ENCODE measurements around the gene S1PR3.

The S1PR3 gene

GRCh38 chr9:88957526-88957925 lies 33.7 kb upstream of the S1PR3 start:
- peaks cover 6% of the 10 kb centered on the region for H3K4me1 Mint-ChIP-seq (ENCODE audit: low read depth)
- no peak overlapping the region for H3K27ac Mint-ChIP-seq
- H3K36me3 Mint-ChIP-seq (ENCODE audit: low read depth), result no peaks in the 10 kb centered on the region
- H3K27me3 Mint-ChIP-seq, result peaks cover 38% of the 10 kb centered on the region
- no peak overlapping the region for H3K4me3 Mint-ChIP-seq
- no peaks in the 10 kb centered on the region for H3K9me3 Mint-ChIP-seq

- Mint-ChIP-seq H3K36me3 (ENCODE audit: low read depth) (no peaks in the 10 kb centered on the region), H3K9me3 (no peaks in the 10 kb centered on the region), H3K27me3 (peaks cover 29% of the 10 kb centered on the region), H3K4me3 (no peak overlapping the region), H3K4me1 (ENCODE audit: low read depth) (no peaks in the 10 kb centered on the region), H3K27ac (no peak overlapping the region)
These were observed 31.4 kb upstream of the S1PR3 start for GRCh38 chr9:88959727-88960469.

- Mint-ChIP-seq H3K9me3 (no peaks in the 10 kb centered on the region), H3K27me3 (peaks cover 23% of the 10 kb centered on the region), H3K4me3 (no peak overlapping the region), H3K4me1 (ENCODE audit: low read depth) (no peaks in the 10 kb centered on the region), H3K27ac (no peak overlapping the region), H3K36me3 (ENCODE audit: low read depth) (no peaks in the 10 kb centered on the region)
These were observed 30.6 kb upstream of the S1PR3 start for GRCh38 chr9:88960632-88961031.

GRCh38 chr9:88965473-88965872 lies 25.8 kb upstream of the S1PR3 start:
- Mint-ChIP-seq H3K4me1 (ENCODE audit: low read depth) (no peaks in the 10 kb centered on the region), H3K36me3 (ENCODE audit: low read depth) (no peaks in the 10 kb centered on the region), H3K27me3 (peaks cover 14% of the 10 kb centered on the region), H3K27ac (no peak overlapping the region), H3K4me3 (no peak overlapping the region), H3K9me3 (no peaks in the 10 kb centered on the region)

GRCh38 chr9:88966894-88967676 lies 24.2 kb upstream of the S1PR3 start:
- Mint-ChIP-seq H3K9me3 (no peaks in the 10 kb centered on the region), H3K27ac (no peak overlapping the region), H3K36me3 (ENCODE audit: low read depth) (no peaks in the 10 kb centered on the region), H3K27me3 (peaks cover 5% of the 10 kb centered on the region), H3K4me3 (no peak overlapping the region), H3K4me1 (ENCODE audit: low read depth) (no peaks in the 10 kb centered on the region)

GRCh38 chr9:88968799-88969198 lies 22.5 kb upstream of the S1PR3 start:
- no peaks in the 10 kb centered on the region for H3K9me3 Mint-ChIP-seq
- H3K4me3 Mint-ChIP-seq, result no peak overlapping the region
- H3K36me3 Mint-ChIP-seq (ENCODE audit: low read depth), result no peaks in the 10 kb centered on the region
- H3K4me1 Mint-ChIP-seq (ENCODE audit: low read depth), result no peaks in the 10 kb centered on the region
- peaks cover 8% of the 10 kb centered on the region for H3K27me3 Mint-ChIP-seq
- no peak overlapping the region for H3K27ac Mint-ChIP-seq

GRCh38 chr9:88969646-88970373 lies 21.5 kb upstream of the S1PR3 start:
- Mint-ChIP-seq H3K4me3 (no peak overlapping the region), H3K9me3 (no peaks in the 10 kb centered on the region), H3K27ac (no peak overlapping the region), H3K36me3 (ENCODE audit: low read depth) (no peaks in the 10 kb centered on the region), H3K27me3 (peaks cover 8% of the 10 kb centered on the region), H3K4me1 (ENCODE audit: low read depth) (no peaks in the 10 kb centered on the region)

- Mint-ChIP-seq H3K4me1 (ENCODE audit: low read depth) (peaks cover 5% of the 10 kb centered on the region), H3K9me3 (no peaks in the 10 kb centered on the region), H3K27ac (no peak overlapping the region), H3K4me3 (no peak overlapping the region), H3K36me3 (ENCODE audit: low read depth) (no peaks in the 10 kb centered on the region), H3K27me3 (peaks cover 8% of the 10 kb centered on the region)
These were observed 19.9 kb upstream of the S1PR3 start for GRCh38 chr9:88971131-88971960.

- H3K4me3 Mint-ChIP-seq, result no peak overlapping the region
- H3K9me3 Mint-ChIP-seq, result no peaks in the 10 kb centered on the region
- H3K27me3 Mint-ChIP-seq, result peaks cover 12% of the 10 kb centered on the region
- no peaks in the 10 kb centered on the region for H3K36me3 Mint-ChIP-seq (ENCODE audit: low read depth)
- no peak overlapping the region for H3K27ac Mint-ChIP-seq
- H3K4me1 Mint-ChIP-seq (ENCODE audit: low read depth), result peaks cover 16% of the 10 kb centered on the region
These were observed 18.9 kb upstream of the S1PR3 start for GRCh38 chr9:88972401-88972800.

GRCh38 chr9:88973281-88974045 lies 17.8 kb upstream of the S1PR3 start:
- H3K27ac Mint-ChIP-seq, result no peak overlapping the region

GRCh38 chr9:88974641-88975040 lies 16.6 kb upstream of the S1PR3 start:
- Mint-ChIP-seq H3K4me1 (ENCODE audit: low read depth) (peaks cover 16% of the 10 kb centered on the region), H3K9me3 (no peaks in the 10 kb centered on the region), H3K36me3 (ENCODE audit: low read depth) (no peaks in the 10 kb centered on the region), H3K27ac (no peak overlapping the region), H3K27me3 (peaks cover 14% of the 10 kb centered on the region), H3K4me3 (no peak overlapping the region)

More at GRCh38 chr9:88973281-88974045, 17.8 kb upstream of the S1PR3 start:
- peaks cover 14% of the 10 kb centered on the region for H3K27me3 Mint-ChIP-seq
- peaks cover 16% of the 10 kb centered on the region for H3K4me1 Mint-ChIP-seq (ENCODE audit: low read depth)
- H3K36me3 Mint-ChIP-seq (ENCODE audit: low read depth), result no peaks in the 10 kb centered on the region
- H3K4me3 Mint-ChIP-seq, result no peak overlapping the region
- no peaks in the 10 kb centered on the region for H3K9me3 Mint-ChIP-seq

GRCh38 chr9:88975966-88976889 lies 15.0 kb upstream of the S1PR3 start:
- H3K36me3 Mint-ChIP-seq (ENCODE audit: low read depth), result no peaks in the 10 kb centered on the region
- H3K27me3 Mint-ChIP-seq, result peaks cover 14% of the 10 kb centered on the region
- no peaks in the 10 kb centered on the region for H3K9me3 Mint-ChIP-seq
- peak overlapping the region; percentile 11 for H3K4me3 Mint-ChIP-seq
- H3K27ac Mint-ChIP-seq, result peak overlapping the region; percentile 71
- peaks cover 16% of the 10 kb centered on the region for H3K4me1 Mint-ChIP-seq (ENCODE audit: low read depth)

- Mint-ChIP-seq H3K27ac (peak overlapping the region; percentile 71), H3K36me3 (ENCODE audit: low read depth) (no peaks in the 10 kb centered on the region), H3K9me3 (no peaks in the 10 kb centered on the region), H3K27me3 (peaks cover 14% of the 10 kb centered on the region), H3K4me3 (peak overlapping the region; percentile 11), H3K4me1 (ENCODE audit: low read depth) (peaks cover 16% of the 10 kb centered on the region)
These were observed 14.4 kb upstream of the S1PR3 start for GRCh38 chr9:88976890-88977257.
